Psoas muscle (tissue), 8 donors: ENCODE data around the gene SRSF12. TPM values are rescaled to one million over a fixed set of nuclear protein-coding genes. Genes with fewer than 3 reads are reported as not detected.
"Not testable (repeated sequence)": the region's sequence is repeated elsewhere in the genome, so short reads cannot be mapped to it uniquely, and the experiment has no call there.

Source experiments
- ATAC-seq, 4 donors: fragments of 200-7000 bp; cut with Tn5 transposase; one replicate each; pipeline ENCODE4 v1.9.1; 2020; ENCODE audit warnings: moderate library complexity in 3 of 4, mild to moderate bottlenecking in 2 of 4
- DNase-seq, 2 donors: peaks; one replicate each; pipeline ENCODE4 v3.0.0-alpha.2; 2020
- H3K27ac ChIP-seq: fragments of 200-600 bp; one replicate; pipeline ENCODE4 v1.8.0; 2022
- H3K27me3 ChIP-seq, 3 donors: fragments of 200-600 bp in 1 of 3; one replicate each; pipeline versions ENCODE4 v1.6.1 to v1.8.0; 2013 to 2022; ENCODE audit warnings: low read length in 2 of 3, mild to moderate bottlenecking in 2 of 3, moderate library complexity in 1 of 3; ENCODE audit not compliant: insufficient read depth in 3 of 3
- H3K36me3 ChIP-seq, 2 donors: fragments of 200-600 bp in 1 of 2; one replicate each; pipeline versions ENCODE4 v1.6.1 to v1.8.0; 2013 to 2022; ENCODE audit warnings: low read depth in 1 of 2, mild to moderate bottlenecking in 1 of 2, moderate library complexity in 1 of 2; ENCODE audit not compliant: insufficient read depth in 1 of 2
- H3K4me1 ChIP-seq: fragments of 200-600 bp; one replicate; pipeline ENCODE4 v1.8.0; 2022
- H3K4me3 ChIP-seq: fragments of 200-600 bp; one replicate; pipeline ENCODE4 v1.8.0; 2022; ENCODE audit warnings: mild to moderate bottlenecking
- H3K9me3 ChIP-seq: fragments of 200-600 bp; one replicate; pipeline ENCODE4 v1.8.0; 2022
- CTCF ChIP-seq: fragments of 200-600 bp; IDR thresholded peaks from one replicate; pipeline ENCODE4 v1.8.0; 2022; ENCODE audit warnings: antibody characterized with exemption
- WGBS, 3 donors: extraction: QIAGEN DNeasy Blood & Tissue Kit; methylation state at CpG; one replicate each; pipeline versions ENCODE4 v1.1.6 to v1.1.7; 2013; 5-methylcytosine and 5-hydroxymethylcytosine counted together
- intact Hi-C, 2 donors: fragments of 100-400 bp; cut with DNase I; formaldehyde crosslinking; loops; one replicate each; pipeline versions ENCODE4 v1.11.0 to v1.14.2; 2022
- polyA plus RNA-seq, 3 donors: library from polyadenylated mRNA; stranded (reverse); fragments of 200-250 nt; gene quantifications; one replicate each; pipeline ENCODE4 v1.2.3, GENCODE V29; 2013
- total RNA-seq, 4 donors: library from RNA; stranded (reverse); fragmentation: NEBNext Ultra II Directional in 2 of 4; extraction: Animal tissue kit (Norgen Biotek cat#: 25700) in 2 of 4; gene quantifications; one replicate each; pipeline versions ENCODE4 v1.2.1 to v1.2.4, GENCODE V29; 2021 to 2023
- donor health status: healthy with polysubstance abuse.
- donor health status: DM: no; HTN: no; CAD: no; lungs with moderate emphysema.
- donor health status: Bipolar disorder and iron deficiency.
- donor health status: healthy.
- donor health status: DM: yes; HTN: yes; CAD: no.
- donor health status: DM: no; HTN: no; CAD: no.
- donor health status: DM: no; HTN: no; CAD: no.
- donor health status: DM: yes; HTN: yes; CAD: no.

The SRSF12 gene
- total and polyA plus RNA-seq, 7 donors: 0.09 to 0.71 (median 0.21) TPM

GRCh38 chr6:89066940-89067646, 50.8 kb downstream of the SRSF12 start:
- Histone ChIP-seq H3K4me1 (no peaks in the 10 kb centered on the region), H3K36me3 (no peaks in the 10 kb centered on the region), H3K27ac (no peak overlapping the region), H3K9me3 (no peaks in the 10 kb centered on the region), H3K27me3 (no peaks in the 10 kb centered on the region), H3K4me3 (no peak overlapping the region)
- no peak for DNase-seq
- WGBS, 3 donors: 78 to 83% (median 80%) methylated on average over 4 of the region's 4 CpGs
- no peak for ATAC-seq
- no peak for TF ChIP-seq CTCF
- intact Hi-C loops: no loop called here

DNA sequence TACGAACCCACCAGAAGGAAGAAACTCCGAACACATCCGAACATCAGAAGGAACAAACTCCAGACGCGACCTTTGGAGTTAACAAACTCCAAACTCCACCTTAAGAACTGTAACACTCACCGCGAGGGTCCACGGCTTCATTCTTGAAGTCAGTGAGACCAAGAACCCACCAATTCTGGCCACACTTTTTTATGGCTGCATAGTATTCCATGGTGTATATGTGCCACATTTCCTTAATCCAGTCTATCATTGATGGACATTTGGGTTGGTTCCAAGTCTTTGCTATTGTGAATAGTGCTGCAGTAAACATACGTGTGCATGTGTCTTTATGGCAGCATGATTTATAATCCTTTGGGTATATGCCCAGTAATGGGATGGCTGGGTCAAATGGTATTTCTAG, 51.8 kb downstream of the SRSF12 start:
- H3K9me3 ChIP-seq, H3K36me3 ChIP-seq, H3K27ac ChIP-seq, H3K27me3 ChIP-seq, DNase-seq, H3K4me1 ChIP-seq, H3K4me3 ChIP-seq, ATAC-seq, intact Hi-C loops: not testable (repeated sequence)
- WGBS, 3 donors: 86 to 97% (median 91%) methylated on average over 8 to 9 of the region's 9 CpGs

DNA sequence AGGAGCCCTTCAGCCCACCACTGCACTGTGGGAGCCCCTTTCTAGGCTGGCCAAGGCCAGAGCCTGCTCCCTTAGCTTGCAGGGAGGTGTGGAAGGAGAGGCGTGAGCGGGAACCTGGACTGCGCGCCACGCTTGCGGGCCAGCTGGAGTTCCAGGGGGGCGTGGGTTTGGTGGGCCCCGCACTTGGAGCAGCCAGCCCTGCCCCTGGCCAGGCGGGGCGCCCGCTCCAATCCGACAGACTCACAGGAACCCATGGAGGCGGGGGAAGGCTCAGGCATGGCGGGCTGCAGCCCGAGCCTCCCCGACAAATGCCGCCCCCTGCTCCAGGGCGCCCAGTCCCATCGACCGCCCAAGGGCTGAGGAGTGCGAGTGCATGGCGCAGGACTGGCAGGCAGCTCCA, 52.9 kb downstream of the SRSF12 start:
- DNase-seq, ATAC-seq, H3K4me3 ChIP-seq, intact Hi-C loops, H3K4me1 ChIP-seq, H3K27ac ChIP-seq, H3K36me3 ChIP-seq, H3K27me3 ChIP-seq, H3K9me3 ChIP-seq: not testable (repeated sequence)
- WGBS, 3 donors: 91 to 98% (median 97%) methylated on average over 21 to 22 of the region's 22 CpGs

- intact Hi-C loops: no loop called here
Observed at GRCh38 chr6:89063881-89064280, 54.0 kb downstream of the SRSF12 start.

GRCh38 chr6:89059227-89059626, 58.6 kb downstream of the SRSF12 start:
- 92 to 97% (median 94%) methylated on average over 12 of the region's 12 CpGs for WGBS, 3 donors
- ATAC-seq (no peak), DNase-seq (no peak)
- TF ChIP-seq CTCF: no peak
- H3K4me1 ChIP-seq: no peaks in the 10 kb centered on the region
- H3K4me3 ChIP-seq: no peak overlapping the region
- no peaks in the 10 kb centered on the region for H3K9me3 ChIP-seq
- H3K36me3 ChIP-seq: no peaks in the 10 kb centered on the region
- H3K27ac ChIP-seq: no peak overlapping the region
- H3K27me3 ChIP-seq: no peaks in the 10 kb centered on the region
- intact Hi-C loops: no loop called here

More at GRCh38 chr6:89063881-89064280, 54.0 kb downstream of the SRSF12 start:
- Histone ChIP-seq H3K36me3 (no peaks in the 10 kb centered on the region), H3K27me3 (no peaks in the 10 kb centered on the region), H3K9me3 (no peaks in the 10 kb centered on the region), H3K4me3 (no peak overlapping the region), H3K4me1 (no peaks in the 10 kb centered on the region), H3K27ac (no peak overlapping the region)
- TF ChIP-seq CTCF: no peak
- WGBS, 3 donors: 91 to 96% (median 96%) methylated on average over 1 of the region's 1 CpG
- ATAC-seq (no peak), DNase-seq (no peak)

GRCh38 chr6:89058627-89059026, 59.2 kb downstream of the SRSF12 start:
- WGBS, 3 donors: 45 to 56% (median 53%) methylated on average over 5 of the region's 5 CpGs
- Histone ChIP-seq H3K27me3 (no peaks in the 10 kb centered on the region), H3K27ac (no peak overlapping the region), H3K9me3 (no peaks in the 10 kb centered on the region), H3K36me3 (no peaks in the 10 kb centered on the region), H3K4me3 (no peak overlapping the region), H3K4me1 (no peaks in the 10 kb centered on the region)
- intact Hi-C loops: no loop called here
- no peak for DNase-seq
- no peak for TF ChIP-seq CTCF
- no peak for ATAC-seq
